Measurements from ENCODE around the gene ELMO1. TPM values are rescaled to one million over a fixed set of nuclear protein-coding genes. Genes with fewer than 3 reads are reported as not detected.

Gene ELMO1
- total RNA-seq, 1 experiment from 2014 or later: not detected

- no peaks in the 10 kb centered on the region for H3K4me1 ChIP-seq (replicated peaks)
- H3K27me3 ChIP-seq (replicated peaks): no peaks in the 10 kb centered on the region
- H3K9me3 ChIP-seq (replicated peaks): no peaks in the 10 kb centered on the region
- no peak overlapping the region for H3K4me3 ChIP-seq
- H3K27ac ChIP-seq: no peak overlapping the region
- no peaks in the 10 kb centered on the region for H3K36me3 ChIP-seq
- no peak for DNase-seq (ENCODE audit: low read depth in 1 of 2, low spot score in 2 of 2)
These were observed 253.7 kb downstream of the ELMO1 start for GRCh38 chr7:37194943-37195342.

GRCh38 chr7:37193775-37194135, 254.9 kb downstream of the ELMO1 start:
- no peak overlapping the region for H3K27ac ChIP-seq
- H3K4me3 ChIP-seq: no peak overlapping the region
- H3K27me3 ChIP-seq (replicated peaks): no peaks in the 10 kb centered on the region
- H3K4me1 ChIP-seq (replicated peaks): no peaks in the 10 kb centered on the region
- no peaks in the 10 kb centered on the region for H3K9me3 ChIP-seq (replicated peaks)
- no peaks in the 10 kb centered on the region for H3K36me3 ChIP-seq
- no peak for DNase-seq (ENCODE audit: low read depth in 1 of 2, low spot score in 2 of 2)

GRCh38 chr7:37193087-37193774, 255.4 kb downstream of the ELMO1 start:
- H3K4me3 ChIP-seq: no peak overlapping the region

GRCh38 chr7:37191797-37192196, 256.9 kb downstream of the ELMO1 start:
- Histone ChIP-seq H3K27ac (no peak overlapping the region), H3K4me3 (no peak overlapping the region), H3K4me1 (replicated peaks) (no peaks in the 10 kb centered on the region), H3K36me3 (no peaks in the 10 kb centered on the region), H3K9me3 (replicated peaks) (no peaks in the 10 kb centered on the region), H3K27me3 (replicated peaks) (no peaks in the 10 kb centered on the region; the same call in 1 of the 2 replicates)
- DNase-seq (ENCODE audit: low read depth in 1 of 2, low spot score in 2 of 2): no peak

More at GRCh38 chr7:37193087-37193774, 255.4 kb downstream of the ELMO1 start:
- H3K36me3 ChIP-seq: no peaks in the 10 kb centered on the region
- no peaks in the 10 kb centered on the region for H3K9me3 ChIP-seq (replicated peaks)
- no peaks in the 10 kb centered on the region; the same call in 1 of the 2 replicates for H3K27me3 ChIP-seq (replicated peaks)
- no peak overlapping the region for H3K27ac ChIP-seq
- DNase-seq (ENCODE audit: low read depth in 1 of 2, low spot score in 2 of 2): no peak
- H3K4me1 ChIP-seq (replicated peaks): no peaks in the 10 kb centered on the region

- Histone ChIP-seq H3K36me3 (no peaks in the 10 kb centered on the region), H3K4me3 (no peak overlapping the region), H3K27ac (no peak overlapping the region), H3K27me3 (replicated peaks) (no peaks in the 10 kb centered on the region; the same call in 1 of the 2 replicates), H3K4me1 (replicated peaks) (no peaks in the 10 kb centered on the region), H3K9me3 (replicated peaks) (no peaks in the 10 kb centered on the region)
- DNase-seq (ENCODE audit: low read depth in 1 of 2, low spot score in 2 of 2): no peak
These were observed 261.5 kb downstream of the ELMO1 start for GRCh38 chr7:37187179-37187578.

- H3K27me3 ChIP-seq (replicated peaks): no peaks in the 10 kb centered on the region; the same call in 1 of the 2 replicates
- H3K27ac ChIP-seq: no peak overlapping the region
- H3K9me3 ChIP-seq (replicated peaks): no peaks in the 10 kb centered on the region
- H3K4me3 ChIP-seq: no peak overlapping the region
- no peak for DNase-seq (ENCODE audit: low read depth in 1 of 2, low spot score in 2 of 2)
- H3K36me3 ChIP-seq: no peaks in the 10 kb centered on the region
- no peaks in the 10 kb centered on the region for H3K4me1 ChIP-seq (replicated peaks)
These were observed 261.9 kb downstream of the ELMO1 start for GRCh38 chr7:37186753-37187152.

- no peaks in the 10 kb centered on the region for H3K9me3 ChIP-seq (replicated peaks)
- no peak for DNase-seq (ENCODE audit: low read depth in 1 of 2, low spot score in 2 of 2)
- no peaks in the 10 kb centered on the region for H3K4me1 ChIP-seq (replicated peaks)
- H3K36me3 ChIP-seq: no peaks in the 10 kb centered on the region
- no peak overlapping the region for H3K4me3 ChIP-seq
- H3K27ac ChIP-seq: no peak overlapping the region
- 0 out of 2 replicates have a peak, but pooled peaks cover 3% of the 10 kb centered on the region for H3K27me3 ChIP-seq (replicated peaks)
These were observed 267.1 kb downstream of the ELMO1 start for GRCh38 chr7:37181550-37181932.

- Histone ChIP-seq H3K4me1 (replicated peaks) (no peaks in the 10 kb centered on the region), H3K27ac (no peak overlapping the region), H3K9me3 (replicated peaks) (no peaks in the 10 kb centered on the region), H3K4me3 (no peak overlapping the region), H3K27me3 (replicated peaks) (0 out of 2 replicates have a peak, but pooled peaks cover 3% of the 10 kb centered on the region), H3K36me3 (no peaks in the 10 kb centered on the region)
- DNase-seq (ENCODE audit: low read depth in 1 of 2, low spot score in 2 of 2): no peak
These were observed 267.7 kb downstream of the ELMO1 start for GRCh38 chr7:37180828-37181549.

GRCh38 chr7:37176079-37176478, 272.6 kb downstream of the ELMO1 start:
- Histone ChIP-seq H3K4me1 (replicated peaks) (no peaks in the 10 kb centered on the region), H3K27me3 (replicated peaks) (peaks cover 6% of the 10 kb centered on the region; the same call in 1 of the 2 replicates), H3K36me3 (no peaks in the 10 kb centered on the region), H3K9me3 (replicated peaks) (no peaks in the 10 kb centered on the region), H3K27ac (no peak overlapping the region), H3K4me3 (no peak overlapping the region)
- DNase-seq (ENCODE audit: low read depth in 1 of 2, low spot score in 2 of 2): no peak

GRCh38 chr7:37174460-37174859, 274.2 kb downstream of the ELMO1 start:
- Histone ChIP-seq H3K27me3 (replicated peaks) (peaks cover 6% of the 10 kb centered on the region; the same call in 1 of the 2 replicates), H3K4me3 (no peak overlapping the region), H3K36me3 (no peaks in the 10 kb centered on the region), H3K9me3 (replicated peaks) (no peaks in the 10 kb centered on the region), H3K4me1 (replicated peaks) (no peaks in the 10 kb centered on the region), H3K27ac (no peak overlapping the region)
- no peak for DNase-seq (ENCODE audit: low read depth in 1 of 2, low spot score in 2 of 2)

GRCh38 chr7:37173670-37174069, 275.0 kb downstream of the ELMO1 start:
- H3K4me3 ChIP-seq: no peak overlapping the region
- no peaks in the 10 kb centered on the region for H3K36me3 ChIP-seq
- DNase-seq (ENCODE audit: low read depth in 1 of 2, low spot score in 2 of 2): no peak
- H3K9me3 ChIP-seq (replicated peaks): no peaks in the 10 kb centered on the region
- H3K4me1 ChIP-seq (replicated peaks): no peaks in the 10 kb centered on the region
- peaks cover 6% of the 10 kb centered on the region; the same call in 1 of the 2 replicates for H3K27me3 ChIP-seq (replicated peaks)
- no peak overlapping the region for H3K27ac ChIP-seq

GRCh38 chr7:37162106-37162505, 286.6 kb downstream of the ELMO1 start:
- no peak for DNase-seq (ENCODE audit: low read depth in 1 of 2, low spot score in 2 of 2)
- Histone ChIP-seq H3K9me3 (replicated peaks) (no peaks in the 10 kb centered on the region), H3K27me3 (replicated peaks) (no peaks in the 10 kb centered on the region)

GRCh38 chr7:37160656-37161055, 288.0 kb downstream of the ELMO1 start:
- H3K4me1 ChIP-seq (replicated peaks): no peaks in the 10 kb centered on the region
- no peaks in the 10 kb centered on the region for H3K27me3 ChIP-seq (replicated peaks)
- no peaks in the 10 kb centered on the region for H3K9me3 ChIP-seq (replicated peaks)
- no peak overlapping the region for H3K27ac ChIP-seq
- DNase-seq (ENCODE audit: low read depth in 1 of 2, low spot score in 2 of 2): no peak
- H3K4me3 ChIP-seq: no peak overlapping the region
- H3K36me3 ChIP-seq: no peaks in the 10 kb centered on the region

More at GRCh38 chr7:37162106-37162505, 286.6 kb downstream of the ELMO1 start:
- Histone ChIP-seq H3K27ac (no peak overlapping the region), H3K36me3 (no peaks in the 10 kb centered on the region), H3K4me1 (replicated peaks) (no peaks in the 10 kb centered on the region), H3K4me3 (no peak overlapping the region)

GRCh38 chr7:37153376-37153775, 295.3 kb downstream of the ELMO1 start:
- no peaks in the 10 kb centered on the region for H3K27me3 ChIP-seq (replicated peaks)

More at GRCh38 chr7:37153376-37153775, 295.3 kb downstream of the ELMO1 start:
- no peak for DNase-seq (ENCODE audit: low read depth in 1 of 2, low spot score in 2 of 2)
- Histone ChIP-seq H3K27ac (no peak overlapping the region), H3K36me3 (no peaks in the 10 kb centered on the region), H3K4me1 (replicated peaks) (no peaks in the 10 kb centered on the region), H3K9me3 (replicated peaks) (no peaks in the 10 kb centered on the region), H3K4me3 (no peak overlapping the region)
